Measurements from ENCODE around the gene CHSY3. TPM values are rescaled to one million over a fixed set of nuclear protein-coding genes. Genes with fewer than 3 reads are reported as not detected.
A peak's percentile ranks its signal among the peaks of the same experiment; 100 is the strongest.

Gene CHSY3
- total and polyA plus RNA-seq, 2 experiments from 2014 or later, result 0.44 to 3.0 TPM

- Mint-ChIP-seq H3K4me3 (no peak overlapping the region), H3K4me1 (peaks cover 11% of the 10 kb centered on the region), H3K36me3 (ENCODE audit: low read depth) (no peaks in the 10 kb centered on the region; the same call in 2 of the 3 replicates), H3K9me3 (peaks cover 5% of the 10 kb centered on the region), H3K27me3 (ENCODE audit: insufficient read depth, low read depth, poor library complexity) (peaks cover 7% of the 10 kb centered on the region), H3K27ac (no peak overlapping the region)
- Histone ChIP-seq H3K27me3 (ENCODE audit: insufficient read depth) (peaks cover 19% of the 10 kb centered on the region), H3K27ac (ENCODE audit: low read depth) (no peak overlapping the region), H4K20me1 (replicated peaks; ENCODE audit: insufficient read depth) (no peaks in the 10 kb centered on the region), H3F3A (replicated peaks; ENCODE audit: low read depth) (no peaks in the 10 kb centered on the region), H3K4me3 (no peak overlapping the region), H2AFZ (no peak overlapping the region), H3K9me2 (ENCODE audit: insufficient read depth) (no peaks in the 10 kb centered on the region), H3K79me2 (replicated peaks; ENCODE audit: insufficient read depth) (no peaks in the 10 kb centered on the region), H3K4me2 (no peak overlapping the region), H3K4me1 (ENCODE audit: insufficient read depth) (peaks cover 4% of the 10 kb centered on the region; the same call in 1 of the 2 replicates), H3K36me3 (ENCODE audit: insufficient read depth) (no peaks in the 10 kb centered on the region)
- TF ChIP-seq NANOG (IDR thresholded peaks at IDR 0.05; ENCODE audit: borderline replicate concordance), result no peak
- TF ChIP-seq CTCF (conservative IDR thresholded peaks at IDR 0.05; ENCODE audit: low read depth in 2 of 2), result peak in 1 of 2 experiments; percentile 40; a peak in 3 of 4 replicates
- ATAC-seq (no peak), DNase-seq (ENCODE audit: low spot score) (no peak)
These were observed 4.8 kb upstream of the CHSY3 start for GRCh38 chr5:129899454-129899853.

GRCh38 chr5:129902816-129903215, 1.4 kb upstream of the CHSY3 start:
- H3K4me1 Mint-ChIP-seq, result peaks cover 15% of the 10 kb centered on the region
- H3K79me2 ChIP-seq (replicated peaks; ENCODE audit: insufficient read depth), result no peaks in the 10 kb centered on the region
- H3K4me2 ChIP-seq, result no peak overlapping the region
- H3K4me1 ChIP-seq (ENCODE audit: insufficient read depth), result peaks cover 14% of the 10 kb centered on the region
- H3K27me3 ChIP-seq (ENCODE audit: insufficient read depth), result peaks cover 50% of the 10 kb centered on the region
- DNase-seq (ENCODE audit: low spot score), result no peak
- no peaks in the 10 kb centered on the region for H3K36me3 ChIP-seq (ENCODE audit: insufficient read depth)
- no peaks in the 10 kb centered on the region for H3F3A ChIP-seq (replicated peaks; ENCODE audit: low read depth)
- no peaks in the 10 kb centered on the region; the same call in 2 of the 3 replicates for H3K36me3 Mint-ChIP-seq (ENCODE audit: low read depth)
- H2AFZ ChIP-seq, result no peak overlapping the region
- H3K9me2 ChIP-seq (ENCODE audit: insufficient read depth), result no peaks in the 10 kb centered on the region
- H3K4me3 Mint-ChIP-seq, result no peak overlapping the region
- H3K27ac Mint-ChIP-seq, result no peak overlapping the region
- H3K9me3 Mint-ChIP-seq, result peaks cover 3% of the 10 kb centered on the region; the same call in 2 of the 3 replicates
- H3K4me3 ChIP-seq, result no peak overlapping the region
- no peak overlapping the region for H3K27ac ChIP-seq (ENCODE audit: low read depth)
- ATAC-seq, result no peak
- H3K27me3 Mint-ChIP-seq (ENCODE audit: insufficient read depth, low read depth, poor library complexity), result peaks cover 24% of the 10 kb centered on the region
- no peaks in the 10 kb centered on the region for H4K20me1 ChIP-seq (replicated peaks; ENCODE audit: insufficient read depth)
- TF ChIP-seq CREB1 (CRISPR knock-in tag; IDR thresholded peaks at IDR 0.05; ENCODE audit: low read depth), result no peak
- no peak for TF ChIP-seq STAT1 (IDR thresholded peaks at IDR 0.05; ENCODE audit: unreplicated experiment)
- no peak for TF ChIP-seq ZNF331 (CRISPR knock-in tag; IDR thresholded peaks at IDR 0.05; ENCODE audit: low read depth)
- TF ChIP-seq EZH2 (IDR thresholded peaks at IDR 0.05; ENCODE audit: low read depth, unreplicated experiment), result no peak
- TF ChIP-seq ETS1 (IDR thresholded peaks at IDR 0.05), result no peak
- no peak for TF ChIP-seq JUNB (IDR thresholded peaks at IDR 0.05; ENCODE audit: unreplicated experiment)
- no peak for TF ChIP-seq ZNF462 (CRISPR knock-in tag; IDR thresholded peaks at IDR 0.05)
- no peak for TF ChIP-seq EZH2phosphoT487 (IDR thresholded peaks at IDR 0.05; ENCODE audit: unreplicated experiment)

All from GM23338 (cell line).